ENCODE measurements around the gene PTPRN2. TPM values are rescaled to one million over a fixed set of nuclear protein-coding genes. Genes with fewer than 3 reads are reported as not detected.
"Not testable (repeated sequence)": the region's sequence is repeated elsewhere in the genome, so short reads cannot be mapped to it uniquely, and the experiment has no call there.

The PTPRN2 gene
- total RNA-seq, 2 donors from 2014 or later = 0.35 to 0.61 TPM

DNA sequence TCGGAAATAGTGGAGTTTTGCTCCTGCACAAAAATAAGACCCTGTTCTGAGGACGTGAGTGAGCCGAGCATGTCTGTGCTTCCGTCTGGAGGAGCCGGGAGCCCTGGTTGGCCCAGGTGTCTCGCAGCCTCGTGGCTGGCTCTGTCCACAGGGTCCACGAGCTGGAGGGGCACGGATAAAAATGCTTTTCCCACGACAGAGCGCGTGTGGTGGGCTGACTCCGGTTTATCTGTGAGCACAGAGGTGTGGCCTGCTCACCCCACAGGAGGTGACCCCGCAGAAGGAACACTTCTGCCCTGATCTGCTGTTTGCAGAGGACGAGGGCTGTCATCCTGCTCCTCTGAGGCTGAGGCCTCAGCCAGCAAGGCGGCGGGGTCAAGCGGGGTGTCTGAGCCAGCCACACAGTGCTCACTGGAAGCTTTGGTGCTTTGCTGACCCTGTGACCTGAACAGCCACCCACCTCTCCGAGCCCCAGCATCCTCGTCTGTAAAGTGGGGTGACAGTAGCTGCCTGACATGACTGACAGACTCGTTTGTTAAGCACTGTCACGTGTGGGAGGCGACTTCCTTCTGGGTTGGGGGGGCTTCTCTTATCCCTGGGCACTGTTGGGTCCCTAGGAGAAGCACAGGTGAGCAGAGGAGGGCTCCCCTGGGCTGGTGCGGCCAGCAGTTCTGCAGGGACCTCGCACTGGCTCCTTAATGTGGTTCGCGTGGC lies 1088.3 kb downstream of the PTPRN2 start:
- no peak overlapping the region for H3K27ac Mint-ChIP-seq
- peaks cover under 1 to 4% of the 10 kb centered on the region in 2 donors for H3K9me3 Mint-ChIP-seq
- ATAC-seq (no peak), DNase-seq (ENCODE audit: low spot score in 2 of 2) (peak in 1 of 2 donors; percentile 48)
- H3K36me3 Mint-ChIP-seq = peaks cover 0 to under 1% of the 10 kb centered on the region in 2 donors

DNA sequence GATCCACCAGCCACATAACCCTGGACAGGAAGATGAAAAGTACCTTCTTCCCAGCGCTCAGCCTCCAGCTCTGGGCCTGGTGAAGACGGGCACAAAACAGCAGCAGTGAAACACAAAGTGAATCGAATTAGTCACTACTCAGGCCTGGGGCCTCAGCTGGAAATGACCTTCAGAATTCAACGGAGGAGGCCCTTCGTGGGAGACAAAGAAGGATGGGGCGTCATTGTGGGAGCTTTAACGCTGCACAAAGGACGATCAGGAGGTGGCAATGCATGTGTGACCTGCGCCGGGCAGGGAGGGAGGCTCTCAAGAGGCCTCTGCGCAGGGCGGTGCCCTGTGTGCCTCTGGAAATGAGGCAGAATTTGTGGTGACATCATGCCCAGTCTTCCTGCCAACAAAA lies 1089.0 kb downstream of the PTPRN2 start:
- peak in 1 of 2 donors; percentile 1 for DNase-seq (ENCODE audit: low spot score in 2 of 2)
- no peak for ATAC-seq
- Mint-ChIP-seq H3K27ac (peak overlapping the region in 1 of 2 donors; percentile 2), H3K9me3 (peaks cover 0 to 4% of the 10 kb centered on the region in 2 donors), H3K36me3 (peaks cover 0 to 7% of the 10 kb centered on the region in 2 donors)

DNA sequence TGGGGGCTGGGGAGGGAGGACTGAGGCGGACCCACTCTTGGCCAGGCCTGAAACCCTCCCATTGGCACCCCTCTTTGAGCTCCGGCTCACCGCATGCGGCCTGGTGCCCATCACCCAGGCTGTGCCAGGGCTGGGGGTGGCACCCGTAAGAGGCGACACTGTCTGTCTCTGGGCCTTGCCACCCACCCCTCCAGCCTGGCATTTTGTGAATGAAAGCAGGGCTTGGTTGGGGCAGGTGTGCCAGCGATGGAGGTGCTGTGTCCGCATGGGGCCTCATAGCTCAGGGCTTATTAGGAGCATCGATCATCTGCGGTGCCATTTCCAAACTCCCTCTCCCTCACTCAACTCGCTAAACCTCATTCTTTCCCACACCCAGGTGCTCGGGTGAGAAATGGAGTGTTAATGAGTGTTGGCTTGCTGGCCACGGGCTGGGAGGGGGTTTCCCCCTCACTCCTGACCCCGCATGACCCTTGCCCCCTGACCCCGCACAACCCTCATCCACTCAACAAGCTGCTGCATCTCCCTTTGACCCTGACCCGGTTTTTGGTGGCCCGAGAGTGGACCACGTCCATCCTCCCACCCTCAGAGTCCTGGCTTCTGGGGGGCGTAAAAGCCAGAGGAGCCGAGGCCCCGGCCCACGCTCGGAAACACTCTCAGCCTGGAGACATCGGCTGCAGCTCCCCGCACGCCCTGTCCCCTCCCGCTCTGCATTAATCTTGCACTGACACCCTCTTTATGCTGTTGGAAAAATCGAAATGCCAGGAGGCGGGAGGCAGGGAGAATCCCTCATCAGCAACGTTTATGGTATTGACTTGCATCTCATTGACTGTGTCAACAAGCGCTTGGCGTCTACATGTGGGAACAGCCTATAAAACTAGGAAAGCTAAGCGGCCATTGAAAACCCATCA lies 1089.6 kb downstream of the PTPRN2 start:
- H3K9me3 Mint-ChIP-seq = peaks cover 2 to 3% of the 10 kb centered on the region in 2 donors
- peaks cover 0 to 9% of the 10 kb centered on the region in 2 donors for H3K36me3 Mint-ChIP-seq
- DNase-seq (ENCODE audit: low spot score in 2 of 2) = peak; percentile 1 to 41
- peak overlapping the region in 1 of 2 donors; percentile 2 for H3K27ac Mint-ChIP-seq
- no peak for ATAC-seq

DNA sequence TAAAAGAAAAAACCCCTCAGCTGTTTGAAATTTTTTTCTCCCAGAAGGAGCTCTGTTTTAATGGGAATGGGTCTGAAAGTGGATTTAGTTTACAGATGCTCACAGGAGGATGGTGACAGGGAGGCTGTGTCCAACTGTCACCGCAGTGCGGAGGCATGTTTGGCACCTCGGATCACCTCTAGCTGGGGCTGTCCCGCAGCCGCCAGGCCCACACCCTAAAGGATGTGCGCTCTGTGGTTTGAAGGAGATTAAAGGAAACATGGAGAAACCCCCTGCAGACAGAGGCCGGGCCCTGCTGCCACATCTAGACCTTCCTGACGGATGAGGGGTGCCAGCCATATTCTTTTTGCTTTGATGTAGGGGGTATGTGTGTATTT lies 1090.3 kb downstream of the PTPRN2 start:
- H3K27ac Mint-ChIP-seq = no peak overlapping the region
- peaks cover 1 to 9% of the 10 kb centered on the region in 2 donors for H3K9me3 Mint-ChIP-seq
- ATAC-seq (no peak), DNase-seq (ENCODE audit: low spot score in 2 of 2) (no peak)
- H3K36me3 Mint-ChIP-seq = peaks cover 3 to 16% of the 10 kb centered on the region in 2 donors

DNA sequence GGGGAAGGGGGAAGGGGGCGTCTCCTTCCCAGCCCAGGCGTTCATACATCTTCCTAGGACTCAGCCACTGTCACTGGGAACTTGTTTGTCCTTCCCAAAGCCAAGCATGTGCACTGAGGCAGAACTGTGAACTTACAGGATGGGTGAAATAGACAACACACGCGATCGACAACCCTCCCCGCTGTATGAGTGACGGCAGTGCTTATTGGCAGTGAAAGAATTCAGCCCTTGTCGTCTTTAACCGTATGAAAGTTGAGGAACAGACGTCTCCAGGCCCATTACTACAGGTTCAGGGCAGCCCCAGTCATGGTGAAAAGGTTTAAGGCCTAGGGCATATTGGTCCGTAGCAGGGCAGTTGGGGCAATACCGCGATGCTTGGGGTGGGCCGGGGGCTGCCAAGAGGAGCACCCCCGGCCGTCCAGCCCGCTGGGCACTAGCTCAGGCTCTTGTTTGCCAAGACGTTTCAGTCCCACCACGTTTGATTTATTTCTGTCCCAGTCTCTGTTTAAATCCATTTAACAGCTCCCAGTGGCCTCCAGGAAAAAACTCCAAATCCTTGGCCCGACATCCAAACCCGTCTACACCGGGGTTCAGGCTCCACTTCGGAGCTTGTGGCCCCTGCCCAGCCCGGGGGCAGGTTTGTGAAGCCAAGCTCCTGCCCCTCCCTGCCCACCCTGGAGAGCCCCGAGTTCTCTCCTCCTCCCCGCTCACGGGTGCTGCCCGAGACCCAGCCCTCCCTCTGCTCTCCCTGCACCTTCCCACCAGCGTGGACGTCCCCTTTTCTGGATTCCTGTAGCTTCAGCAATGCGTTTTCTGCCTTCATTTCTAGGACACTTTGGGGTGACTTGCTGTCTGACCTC lies 1091.0 kb downstream of the PTPRN2 start:
- DNase-seq (ENCODE audit: low spot score in 2 of 2) (peak in 1 of 2 donors; percentile 48), ATAC-seq (no peak)
- Mint-ChIP-seq H3K36me3 (peaks cover 6 to 20% of the 10 kb centered on the region in 2 donors), H3K27ac (no peak overlapping the region), H3K9me3 (peaks cover 4 to 10% of the 10 kb centered on the region in 2 donors)

DNA sequence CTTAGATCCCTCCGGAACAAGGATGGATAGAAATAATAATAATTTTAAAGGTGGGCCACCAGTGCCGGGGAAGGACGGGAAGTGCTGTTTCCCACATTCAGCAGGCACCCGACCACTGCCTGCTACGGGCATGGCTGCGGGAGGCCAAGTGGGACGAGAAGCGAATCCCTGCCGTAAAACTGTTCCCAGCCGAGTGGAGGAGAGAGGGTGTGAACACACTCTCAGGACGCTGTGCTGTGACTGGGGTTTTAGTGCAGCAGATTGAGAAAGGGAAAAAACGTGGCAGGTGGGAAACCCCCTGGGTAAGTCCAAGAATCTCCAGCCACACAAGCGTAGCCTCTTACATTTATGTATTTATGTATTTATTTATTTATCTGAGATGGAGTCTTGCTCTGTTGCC lies 1092.0 kb downstream of the PTPRN2 start:
- Mint-ChIP-seq H3K9me3 (peaks cover 4 to 10% of the 10 kb centered on the region in 2 donors), H3K27ac (peak overlapping the region; percentile 9 to 74), H3K36me3 (peaks cover 6 to 28% of the 10 kb centered on the region in 2 donors)
- DNase-seq (ENCODE audit: low spot score in 2 of 2) (peak in 1 of 2 donors; percentile 47), ATAC-seq (peak; percentile 34 to 57)

DNA sequence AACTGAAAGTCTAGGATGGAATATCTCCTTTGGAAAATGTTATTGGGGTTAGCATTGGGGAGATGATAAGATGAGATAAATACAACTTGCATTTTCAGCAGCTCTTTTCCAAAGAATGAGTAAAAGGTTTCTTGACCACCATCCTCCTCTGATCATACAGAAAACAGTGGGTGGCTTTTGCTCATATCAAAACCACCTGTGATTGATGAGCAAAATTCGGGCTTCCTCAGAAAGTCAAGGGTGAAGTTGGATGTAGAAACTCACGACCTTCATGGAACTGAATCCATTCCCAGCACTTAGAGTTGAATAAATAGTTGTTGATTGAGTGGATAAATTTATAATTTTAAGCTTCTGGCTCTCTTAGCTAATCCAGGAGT lies 1092.5 kb downstream of the PTPRN2 start:
- no peak for DNase-seq (ENCODE audit: low spot score in 2 of 2)
- Mint-ChIP-seq H3K36me3 (peaks cover 6 to 28% of the 10 kb centered on the region in 2 donors), H3K9me3 (peaks cover 4 to 10% of the 10 kb centered on the region in 2 donors), H3K27ac (peak overlapping the region; percentile 9 to 74)
- ATAC-seq = peak; percentile 59 to 64

DNA sequence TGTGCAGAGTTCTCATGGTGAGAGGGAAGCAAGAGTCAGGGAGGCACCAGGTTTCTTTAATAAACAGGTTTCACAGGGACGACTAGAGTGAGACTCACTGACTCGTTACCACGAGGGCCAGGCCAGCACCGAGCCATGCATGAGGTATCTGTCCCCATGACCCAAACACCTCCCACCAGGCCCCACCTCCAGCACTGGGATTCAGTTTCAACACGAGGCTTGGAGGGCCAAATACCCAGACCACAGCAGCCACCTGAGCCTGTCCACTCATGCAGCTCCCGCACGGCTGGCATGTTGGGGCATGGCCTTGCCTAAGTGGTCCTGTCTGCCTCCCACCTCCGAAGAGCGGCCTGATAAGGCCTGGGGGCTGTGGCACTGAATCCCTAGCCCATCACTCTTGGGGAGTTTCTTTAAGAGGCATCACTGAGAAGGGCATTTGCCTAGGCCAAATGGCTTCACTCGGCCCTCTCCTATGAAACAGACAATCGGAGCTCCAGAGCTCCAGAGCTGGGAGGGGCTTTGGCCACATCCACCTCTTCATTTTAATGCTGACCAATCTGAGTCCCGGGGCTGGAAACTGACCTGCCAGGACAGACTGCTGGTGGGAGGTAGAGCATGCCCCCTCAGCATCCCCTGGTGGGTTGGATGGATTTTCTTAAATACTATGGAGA lies 1093.0 kb downstream of the PTPRN2 start:
- Mint-ChIP-seq H3K36me3 (peaks cover 6 to 28% of the 10 kb centered on the region in 2 donors), H3K9me3 (peaks cover 4 to 10% of the 10 kb centered on the region in 2 donors), H3K27ac (peak overlapping the region in 1 of 2 donors; percentile 74)
- DNase-seq (ENCODE audit: low spot score in 2 of 2) = peak in 1 of 2 donors; percentile 54
- ATAC-seq = peak in 1 of 2 donors; percentile 22

DNA sequence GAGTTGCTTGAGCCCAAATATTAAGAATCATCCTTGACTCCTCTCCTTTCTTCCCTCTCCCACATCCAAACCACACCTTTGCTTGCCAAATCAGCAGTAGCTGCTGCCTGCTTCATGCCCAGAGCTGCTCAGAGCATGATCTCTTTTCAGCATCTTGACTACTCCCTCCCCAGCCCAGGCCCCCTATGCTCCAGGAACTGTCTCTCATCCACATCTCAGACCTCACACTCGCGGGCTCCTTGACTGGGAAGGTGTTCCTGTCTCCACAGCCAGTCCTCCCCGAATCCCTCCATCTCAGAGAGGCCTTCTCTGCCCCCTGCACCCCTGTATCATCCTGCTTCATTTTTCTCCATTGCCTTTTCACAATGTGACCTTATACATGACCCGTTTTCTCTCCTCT lies 1093.8 kb downstream of the PTPRN2 start:
- DNase-seq (ENCODE audit: low spot score in 2 of 2) = no peak
- Mint-ChIP-seq H3K9me3 (peaks cover 4 to 10% of the 10 kb centered on the region in 2 donors), H3K27ac (peak overlapping the region in 1 of 2 donors; percentile 30), H3K36me3 (peaks cover 6 to 28% of the 10 kb centered on the region in 2 donors)
- no peak for ATAC-seq

DNA sequence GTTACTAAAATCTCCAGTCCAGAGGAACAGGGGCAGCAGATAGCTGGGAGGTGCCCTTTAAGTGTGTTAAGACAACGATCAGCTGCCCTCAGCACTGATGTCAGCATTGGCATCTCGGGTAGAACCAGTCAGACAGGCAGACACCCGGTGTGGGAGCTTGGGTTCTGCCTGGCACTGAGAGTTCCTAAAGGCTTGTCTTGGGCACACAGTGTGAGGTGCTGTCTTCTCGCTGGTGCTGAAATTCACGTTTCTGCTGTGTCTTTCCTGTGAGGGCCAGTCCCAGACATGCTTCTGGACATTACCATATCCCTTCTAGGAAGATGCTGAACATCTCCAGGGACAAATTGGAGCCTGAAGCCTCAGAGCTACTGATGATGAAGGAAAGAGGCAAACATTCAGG lies 1094.6 kb downstream of the PTPRN2 start:
- Mint-ChIP-seq H3K36me3 (peaks cover 6 to 28% of the 10 kb centered on the region in 2 donors), H3K9me3 (peaks cover 4 to 10% of the 10 kb centered on the region in 2 donors), H3K27ac (no peak overlapping the region)
- DNase-seq (ENCODE audit: low spot score in 2 of 2) = peak in 1 of 2 donors; percentile 50
- ATAC-seq = no peak

DNA sequence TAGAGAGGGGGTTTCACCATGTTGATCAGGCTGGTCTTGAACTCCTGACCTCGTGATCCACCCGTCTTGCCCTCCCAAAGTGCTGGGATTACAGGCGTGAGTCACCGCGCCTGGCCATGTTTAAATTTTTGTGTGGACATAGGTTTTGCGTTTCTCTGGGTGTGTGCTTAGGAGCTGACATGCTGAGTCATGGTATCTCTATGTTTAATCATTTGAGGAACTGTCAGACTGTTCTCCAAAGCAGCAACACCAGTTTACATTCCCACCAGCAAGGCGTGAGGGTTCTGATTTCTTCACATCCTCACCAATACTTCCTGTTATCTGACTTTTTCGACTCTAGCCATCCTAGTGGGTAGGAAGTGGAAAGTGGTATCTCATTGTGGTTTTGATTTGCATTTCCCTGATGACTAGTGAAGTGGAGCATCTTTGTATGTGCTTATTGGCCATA lies 1097.1 kb downstream of the PTPRN2 start:
- H3K36me3 Mint-ChIP-seq = peaks cover 6 to 28% of the 10 kb centered on the region in 2 donors
- peak; percentile 85 to 91 for ATAC-seq

DNA sequence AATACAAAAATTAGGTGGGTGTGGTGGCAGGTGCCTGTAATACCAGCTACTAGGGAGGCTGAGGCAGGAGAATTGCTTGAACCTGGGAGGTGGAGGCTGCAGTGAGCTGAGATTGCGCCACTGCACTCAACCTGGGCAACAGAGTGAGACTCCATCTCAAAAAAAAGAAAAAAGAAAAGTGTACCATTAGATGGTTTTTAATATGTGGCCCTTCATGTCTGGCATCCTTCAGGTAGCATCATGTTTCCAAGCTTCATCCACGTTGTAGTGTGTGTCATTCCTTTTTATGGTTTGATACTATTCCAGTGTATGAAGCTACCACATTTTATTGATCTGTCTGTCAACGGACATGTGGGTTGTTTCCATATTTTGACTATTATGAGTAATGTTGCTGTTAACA lies 1097.8 kb downstream of the PTPRN2 start:
- ATAC-seq; DNase-seq (ENCODE audit: low spot score in 2 of 2): not testable (repeated sequence)
- Mint-ChIP-seq H3K27ac (peak overlapping the region in 1 of 2 donors; percentile 65), H3K36me3 (peaks cover 6 to 28% of the 10 kb centered on the region in 2 donors), H3K9me3 (peaks cover 4 to 10% of the 10 kb centered on the region in 2 donors)

More for the DNA sequence above, 1097.1 kb downstream of the PTPRN2 start:
- H3K27ac Mint-ChIP-seq = peak overlapping the region in 1 of 2 donors; percentile 65
- peak in 1 of 2 donors; percentile 54 for DNase-seq (ENCODE audit: low spot score in 2 of 2)
- H3K9me3 Mint-ChIP-seq = peaks cover 4 to 10% of the 10 kb centered on the region in 2 donors
